GM19324 (cell line): ENCODE results near the gene DGKQ.
"Not testable (repeated sequence)": the region's sequence is repeated elsewhere in the genome, so short reads cannot be mapped to it uniquely, and the experiment has no call there.

Source experiments
- ATAC-seq: cut with Tn5 transposase; IDR thresholded peaks from one replicate; pipeline ENCODE4 v1.9.1; 2021; ENCODE audit warnings: mild to moderate bottlenecking, moderate library complexity; ENCODE audit not compliant: unreplicated experiment, low FRiP score

DGKQ gene

DNA sequence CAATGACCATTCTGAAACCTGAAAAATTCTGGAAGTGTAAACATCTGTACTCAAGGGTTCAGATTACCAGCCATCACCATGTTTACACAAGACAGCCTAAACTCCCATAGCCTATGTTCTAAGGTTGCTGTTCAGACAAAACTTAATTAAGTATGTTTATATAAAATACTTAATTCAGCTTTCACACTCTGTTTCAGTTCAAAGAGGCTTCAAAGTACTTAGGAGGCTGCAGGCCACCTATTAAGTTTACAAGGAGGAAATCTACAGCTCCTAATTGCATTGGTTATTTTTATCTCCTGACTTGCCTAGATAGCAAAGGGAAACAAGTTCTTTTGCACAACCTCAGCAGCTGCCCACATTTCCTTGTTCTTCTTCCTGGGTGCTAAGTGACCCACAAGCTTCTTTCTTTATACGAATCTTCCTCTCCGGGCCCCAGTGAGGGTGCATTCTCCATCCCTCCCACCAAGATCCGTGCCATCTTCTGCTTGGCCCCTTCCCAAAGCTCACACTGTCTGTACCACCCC is 43.3 kb downstream of the DGKQ start:
- no peak for ATAC-seq

DNA sequence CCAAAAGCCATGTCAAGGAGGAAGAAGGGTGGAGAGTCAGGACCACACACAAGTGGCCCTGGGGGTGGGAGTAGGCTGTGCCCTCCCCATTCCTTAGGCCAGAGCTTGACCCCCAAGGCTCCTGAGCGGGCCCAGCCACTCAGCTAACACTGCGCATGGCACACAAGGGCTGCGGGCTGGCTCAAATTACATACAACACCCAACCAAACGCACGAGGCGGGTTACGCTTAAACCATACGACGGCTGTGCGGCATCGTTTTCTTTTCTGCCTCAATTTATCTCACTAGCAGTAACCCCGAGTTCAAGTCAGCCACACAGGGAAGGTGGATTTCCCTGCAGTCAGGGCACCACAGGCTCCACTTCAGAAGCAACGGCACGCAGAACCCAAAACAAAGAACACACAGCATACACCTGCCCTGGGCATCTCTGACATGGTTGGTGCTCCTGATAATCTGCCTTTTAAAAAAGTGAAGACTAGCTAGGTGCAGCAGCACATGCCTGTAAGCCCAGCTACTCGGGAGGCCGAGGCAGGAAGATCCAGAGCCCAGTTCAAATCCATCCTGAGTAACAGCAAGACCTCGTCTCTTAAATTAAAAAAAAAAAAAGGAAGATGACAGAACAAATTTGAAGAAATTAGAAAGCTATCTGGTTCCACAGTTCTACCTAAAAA is 44.1 kb downstream of the DGKQ start:
- no peak for ATAC-seq

DNA sequence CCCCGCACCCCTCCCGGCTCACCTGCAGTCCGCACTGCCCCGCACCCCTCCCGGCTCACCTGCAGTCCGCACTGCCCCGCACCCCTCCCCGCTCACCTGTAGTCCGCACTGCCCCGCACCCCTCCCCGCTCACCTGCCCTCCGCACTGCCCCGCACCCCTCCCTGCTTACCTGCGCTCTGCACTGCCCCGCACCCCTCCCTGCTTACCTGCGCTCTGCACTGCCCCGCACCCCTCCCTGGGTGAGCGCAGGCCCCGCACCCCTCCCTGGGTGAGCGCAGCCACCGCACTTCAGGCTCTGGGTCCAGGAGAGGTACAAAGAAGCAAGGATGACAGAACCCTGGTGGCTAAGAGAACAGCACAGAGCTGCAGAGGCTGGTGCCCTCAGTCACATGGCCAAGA is 45.8 kb downstream of the DGKQ start:
- ATAC-seq = not testable (repeated sequence)

DNA sequence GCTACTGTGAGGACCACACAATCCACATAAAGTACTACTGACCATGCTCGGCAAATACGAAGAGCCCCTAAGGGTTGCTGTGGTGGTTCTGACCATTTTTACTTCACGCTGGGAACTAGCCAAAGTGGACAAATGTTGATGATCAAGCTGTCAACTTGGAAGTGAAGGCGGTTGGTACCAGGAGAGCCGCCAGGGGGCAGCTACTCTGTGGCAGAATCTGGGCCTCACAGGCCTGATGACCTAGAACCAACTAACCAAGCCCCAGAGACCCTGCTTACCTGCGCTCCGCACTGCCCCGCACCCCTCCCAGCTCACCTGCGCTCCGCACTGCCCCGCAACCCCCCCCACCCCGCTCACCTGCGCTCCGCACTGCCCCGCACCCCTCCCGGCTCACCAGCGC is 46.8 kb downstream of the DGKQ start:
- no peak for ATAC-seq

DNA sequence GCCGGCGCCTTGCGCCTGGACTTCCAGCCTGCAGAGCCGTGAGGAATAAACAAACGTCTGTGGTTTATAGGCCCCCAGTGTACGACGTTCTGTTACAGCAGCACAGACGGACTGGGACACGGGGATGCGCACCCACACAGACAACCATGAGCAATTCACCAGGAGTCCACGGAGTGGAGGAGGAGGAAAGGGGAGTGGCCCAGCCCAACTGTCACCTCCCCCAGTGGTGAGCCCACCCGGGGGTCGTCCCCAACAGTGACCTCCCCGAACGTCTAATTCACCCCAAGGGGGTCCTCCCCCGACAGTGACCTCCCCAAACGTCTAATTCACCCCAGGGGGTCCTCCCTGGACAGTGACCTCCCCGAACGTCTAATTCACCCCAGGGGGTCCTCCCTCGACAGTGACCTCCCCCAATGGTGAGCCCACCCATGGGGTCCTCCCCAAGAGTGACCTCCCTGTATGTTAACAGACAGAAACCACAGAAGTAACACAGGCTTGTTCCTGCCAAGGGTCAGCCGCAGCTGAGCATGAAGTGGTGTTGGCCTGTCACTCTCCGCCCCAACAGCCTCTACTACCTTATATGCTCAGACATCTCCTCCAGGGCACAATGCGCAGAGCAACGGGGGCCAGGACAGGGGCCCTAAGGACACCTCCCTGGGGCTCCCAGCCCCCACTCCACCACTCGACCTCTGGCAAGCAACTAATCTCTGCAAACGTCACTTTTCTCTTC is 47.4 kb downstream of the DGKQ start:
- no peak for ATAC-seq

DNA sequence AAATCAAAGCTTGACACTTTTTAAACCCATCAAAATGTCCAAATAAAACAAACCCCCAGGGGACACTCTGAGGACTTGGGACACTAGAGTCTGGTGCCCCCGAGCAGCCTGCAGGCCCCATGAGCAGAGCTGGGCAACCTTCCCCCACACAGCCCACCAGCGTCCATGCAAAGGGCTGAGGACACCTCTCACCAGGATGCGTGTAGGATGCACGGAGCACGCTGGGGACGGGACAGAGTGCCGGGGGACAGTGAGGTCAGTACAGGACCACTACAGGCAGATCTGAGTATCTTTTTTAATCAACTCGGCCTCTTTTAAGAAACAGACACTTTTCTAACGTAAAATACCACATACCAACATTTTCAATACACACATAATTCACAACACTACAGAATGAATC is 48.2 kb downstream of the DGKQ start:
- no peak for ATAC-seq

DNA sequence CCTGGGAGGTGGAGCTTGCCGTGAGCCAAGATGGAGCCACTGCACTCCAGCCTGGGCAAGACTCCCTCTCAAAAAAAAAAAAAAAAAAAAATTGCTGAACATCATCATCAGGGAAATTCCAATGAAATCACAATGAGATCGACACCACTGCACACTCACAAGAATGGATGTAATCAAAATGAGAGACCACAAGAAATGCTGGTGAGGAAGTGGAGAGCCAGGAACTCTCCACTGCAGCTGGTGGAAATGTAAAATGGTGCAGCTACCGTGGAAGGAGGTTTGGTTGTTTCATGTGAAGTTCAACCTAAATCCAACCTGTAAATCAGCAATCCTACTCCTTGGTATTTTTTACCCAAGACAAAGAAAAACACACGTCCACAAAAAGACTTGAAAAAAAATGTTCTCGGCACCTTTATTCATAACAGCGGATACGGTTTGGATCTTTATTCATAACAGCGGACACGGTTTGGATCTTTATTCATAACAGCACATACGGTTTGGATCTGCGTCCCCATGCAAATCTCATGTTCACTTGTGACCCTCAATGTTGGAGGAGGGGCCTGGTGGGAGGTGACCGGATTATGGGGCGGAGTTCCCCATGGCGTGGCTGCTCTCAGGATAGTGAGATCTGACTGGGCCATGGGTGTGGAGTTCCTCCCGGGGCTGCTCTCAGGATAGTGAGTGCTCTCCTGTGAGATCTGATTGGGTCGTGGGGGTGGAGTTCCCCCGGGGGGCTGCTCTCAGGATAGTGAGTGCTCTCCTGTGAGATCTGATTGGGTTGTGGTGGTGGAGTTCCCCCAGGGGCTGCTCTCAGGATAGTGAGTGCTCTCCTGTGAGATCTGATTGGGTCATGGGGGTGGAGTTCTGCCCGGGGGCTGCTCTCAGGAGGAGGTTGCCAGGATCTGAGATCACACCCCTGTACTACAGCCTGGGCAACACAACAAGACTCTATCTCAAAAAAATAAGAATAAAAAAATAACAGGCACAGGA is 49.0 kb downstream of the DGKQ start:
- ATAC-seq = peak; percentile 53

DNA sequence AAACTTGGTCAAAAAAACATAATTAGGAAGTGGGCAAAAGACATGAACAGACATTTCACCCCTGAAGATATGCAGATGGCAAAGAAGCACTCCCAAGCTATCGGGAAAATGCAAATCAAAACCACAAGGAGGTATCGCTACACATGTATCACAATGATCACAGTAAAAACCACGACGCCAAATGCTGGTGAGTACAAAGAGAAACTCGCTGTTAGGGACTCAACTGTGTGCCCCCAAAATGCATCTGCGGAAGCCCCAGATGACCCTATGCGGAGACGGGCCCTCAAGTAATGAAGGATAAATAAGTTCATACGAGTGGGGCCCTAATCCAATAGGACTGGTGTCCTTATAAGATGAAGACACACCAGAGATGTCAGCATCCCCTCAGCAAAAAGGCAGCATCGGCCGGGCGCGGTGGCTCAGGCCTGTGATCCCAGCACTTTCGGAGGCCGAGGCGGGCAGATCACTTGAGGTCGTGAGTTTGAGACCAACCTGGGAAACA is 51.5 kb downstream of the DGKQ start:
- no peak for ATAC-seq

DNA sequence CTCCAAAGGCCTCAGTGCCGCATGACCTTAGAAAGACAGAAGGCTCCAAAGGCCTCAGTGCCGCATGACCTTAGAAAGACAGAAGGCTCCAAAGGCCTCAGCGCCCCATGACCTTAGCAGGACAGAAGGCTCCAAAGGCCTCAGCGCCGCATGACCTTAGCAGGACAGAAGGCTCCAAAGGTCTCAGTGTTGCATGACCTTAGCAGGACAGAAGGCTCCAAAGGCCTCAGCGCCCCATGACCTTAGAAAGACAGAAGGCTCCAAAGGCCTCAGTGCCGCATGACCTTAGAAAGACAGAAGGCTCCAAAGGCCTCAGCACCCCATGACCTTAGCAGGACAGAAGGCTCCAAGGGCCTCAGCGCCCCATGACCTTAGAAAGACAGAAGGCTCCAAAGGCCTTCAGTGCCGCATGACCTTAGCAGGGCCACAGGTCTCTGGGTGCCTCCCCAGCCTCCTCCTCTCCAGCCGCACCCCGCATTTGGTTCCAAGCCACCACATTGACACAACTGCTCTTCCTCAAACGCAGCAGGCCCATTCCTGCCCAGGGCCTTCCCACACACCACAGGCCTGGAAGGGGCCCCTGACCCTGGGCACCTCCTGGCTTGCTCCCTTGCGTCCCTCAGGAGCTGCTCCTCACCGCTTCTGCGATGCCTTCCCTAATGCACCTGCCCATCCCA is 54.2 kb downstream of the DGKQ start:
- not testable (repeated sequence) for ATAC-seq

DNA sequence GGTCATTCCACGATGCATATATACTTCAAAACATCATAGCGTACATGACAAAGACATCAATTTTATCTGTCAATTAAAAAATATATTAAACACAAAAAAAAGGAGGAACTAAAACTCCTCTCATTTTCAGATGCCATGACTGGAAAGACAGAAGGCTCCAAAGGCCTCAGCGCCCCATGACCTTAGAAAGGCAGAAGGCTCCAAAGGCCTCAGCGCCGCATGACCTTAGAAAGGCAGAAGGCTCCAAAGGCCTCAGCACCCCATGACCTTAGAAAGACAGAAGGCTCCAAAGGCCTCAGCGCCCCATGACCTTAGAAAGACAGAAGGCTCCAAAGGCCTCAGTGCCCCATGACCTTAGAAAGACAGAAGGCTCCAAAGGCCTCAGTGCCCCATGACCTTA is 54.8 kb downstream of the DGKQ start:
- ATAC-seq = not testable (repeated sequence)

DNA sequence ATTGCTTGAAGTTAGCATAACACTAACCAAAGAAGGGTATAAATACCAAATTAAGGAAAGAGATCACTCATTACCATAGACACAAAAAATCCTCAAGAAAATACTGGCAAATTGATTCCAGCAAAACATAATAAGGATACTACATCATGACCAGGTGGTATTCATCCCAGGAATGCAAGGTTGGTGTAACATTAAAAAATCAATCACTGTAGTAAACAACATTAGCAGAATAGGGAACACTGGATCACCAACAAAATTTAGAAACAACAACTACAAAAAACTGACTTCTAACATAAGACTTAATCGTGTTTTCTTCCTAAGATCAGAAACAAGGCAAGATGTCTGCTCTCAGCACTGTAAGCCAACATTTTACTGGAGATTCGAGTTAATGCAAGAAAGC is 55.4 kb downstream of the DGKQ start:
- no peak for ATAC-seq

DNA sequence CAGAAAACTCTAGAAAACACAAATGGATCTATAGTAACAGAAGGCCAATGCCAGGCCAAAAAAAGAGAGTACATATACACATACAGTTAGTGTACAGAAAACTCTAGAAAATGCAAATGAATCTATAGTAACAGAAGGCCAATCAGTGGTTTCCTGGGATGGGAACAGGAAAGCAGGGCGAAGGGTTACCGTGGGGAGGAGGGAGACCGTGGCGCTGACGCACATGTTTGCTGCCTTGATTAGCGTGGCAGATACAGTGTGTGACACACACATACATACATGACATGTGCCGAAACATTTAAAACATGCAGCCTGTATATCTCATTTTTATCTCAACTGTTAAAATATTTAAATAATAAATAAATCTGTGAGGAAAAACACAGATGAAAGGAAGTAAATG is 55.9 kb downstream of the DGKQ start:
- no peak for ATAC-seq

DNA sequence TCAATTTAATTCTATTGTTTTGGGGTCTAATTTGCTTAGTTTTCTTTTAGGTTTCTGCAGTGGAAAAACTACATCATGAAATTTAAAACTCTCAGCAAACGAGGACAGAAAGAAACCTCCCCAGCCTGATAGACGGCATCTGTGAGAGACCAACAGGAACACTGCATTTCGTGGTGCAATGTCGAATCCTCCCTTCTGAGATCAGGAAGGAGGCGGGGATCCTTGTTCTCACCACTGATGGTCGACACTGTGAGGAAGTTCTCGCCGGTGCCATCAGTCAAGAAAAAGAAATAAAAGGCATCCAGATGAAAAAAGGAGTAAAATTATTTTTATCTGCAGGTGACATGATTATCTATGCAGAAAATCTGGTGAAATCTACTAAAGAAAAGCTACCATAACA is 57.8 kb downstream of the DGKQ start:
- no peak for ATAC-seq

DNA sequence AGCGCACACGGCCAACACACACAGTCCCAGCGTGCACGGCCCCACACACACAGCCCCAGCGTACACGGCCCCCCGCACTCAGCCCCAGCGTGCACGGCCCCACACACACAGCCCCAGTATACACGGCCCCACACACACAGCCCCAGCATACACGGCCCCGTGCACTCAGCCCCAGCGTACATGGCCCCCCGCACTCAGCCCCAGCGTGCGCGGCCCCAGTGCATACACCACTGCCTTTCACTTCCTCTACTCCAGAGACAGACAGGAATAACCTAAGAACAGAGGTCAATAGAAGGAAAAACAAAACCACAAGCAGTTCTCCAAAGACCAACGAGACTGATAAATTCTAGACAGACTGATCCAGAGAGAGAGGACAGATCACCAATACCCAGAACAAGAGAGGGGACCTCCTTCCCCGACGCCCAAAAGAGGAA is 58.3 kb downstream of the DGKQ start:
- ATAC-seq = no peak

DNA sequence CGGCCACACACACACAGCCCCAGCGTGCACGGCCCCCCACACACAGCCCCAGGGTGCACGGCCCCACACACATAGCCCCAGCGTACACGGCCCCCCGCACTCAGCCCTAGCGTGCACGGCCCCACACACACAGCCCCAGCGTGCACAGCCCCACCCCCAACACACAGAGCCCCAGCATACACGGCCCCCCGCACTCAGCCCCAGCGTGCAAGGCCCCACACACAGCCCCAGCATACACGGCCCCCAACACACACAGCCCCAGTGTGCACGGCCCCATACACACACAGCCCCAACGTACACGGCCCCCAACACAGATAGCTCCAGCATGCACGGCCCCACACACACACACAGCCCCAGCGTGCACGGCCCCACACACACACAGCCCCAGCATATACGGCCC is 58.8 kb downstream of the DGKQ start:
- ATAC-seq = no peak

DNA sequence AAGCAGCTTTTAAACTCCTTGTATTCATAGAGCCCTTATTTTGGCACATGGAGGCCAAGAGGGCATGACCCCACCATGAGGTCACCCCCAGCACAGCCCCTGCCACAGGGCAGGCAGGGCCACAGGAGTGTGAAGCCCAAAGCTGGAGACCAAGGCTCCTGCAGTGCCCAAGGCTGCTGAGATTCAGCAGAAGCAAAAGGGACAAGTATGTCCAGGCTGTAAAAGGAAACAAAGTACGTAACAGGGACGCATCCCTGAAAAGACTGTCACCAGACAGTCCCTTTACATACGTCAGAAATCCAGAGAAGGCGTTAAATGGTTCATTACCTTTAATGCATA is 60.1 kb downstream of the DGKQ start:
- ATAC-seq = no peak

DNA sequence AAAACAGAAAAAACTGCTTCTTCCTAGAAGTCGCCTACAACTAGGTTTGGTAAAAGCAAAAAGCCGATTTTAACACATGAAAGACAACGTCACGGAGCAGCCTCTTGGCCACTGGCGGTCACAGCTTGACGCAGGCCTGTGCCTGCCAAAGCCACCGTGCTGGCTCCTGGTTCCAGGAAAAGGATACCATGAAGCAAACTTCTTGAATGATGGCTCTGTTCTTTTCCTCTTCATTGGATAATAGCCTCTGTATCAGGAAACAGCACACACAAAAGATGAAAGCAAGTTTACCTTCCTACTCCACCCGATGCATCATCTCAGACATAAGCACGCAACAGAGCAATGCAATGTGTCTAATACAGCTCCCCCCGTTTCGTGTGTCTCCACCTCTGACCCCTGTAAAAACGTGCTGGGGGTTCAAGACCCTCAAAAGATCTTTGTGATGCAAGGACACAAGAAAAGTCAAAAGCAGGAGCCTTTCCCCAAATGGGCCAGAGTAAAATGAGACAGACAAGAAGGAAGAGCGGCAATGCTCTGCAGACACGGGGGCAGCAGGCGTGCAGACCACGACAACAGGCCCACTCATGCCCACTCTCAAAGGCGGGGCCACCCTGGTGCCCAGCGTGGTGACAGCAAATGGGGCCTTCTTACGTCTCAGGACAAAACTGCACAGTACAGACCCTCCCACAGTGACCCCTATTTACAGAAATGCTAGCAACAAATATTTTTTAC is 60.7 kb downstream of the DGKQ start:
- ATAC-seq = no peak

DNA sequence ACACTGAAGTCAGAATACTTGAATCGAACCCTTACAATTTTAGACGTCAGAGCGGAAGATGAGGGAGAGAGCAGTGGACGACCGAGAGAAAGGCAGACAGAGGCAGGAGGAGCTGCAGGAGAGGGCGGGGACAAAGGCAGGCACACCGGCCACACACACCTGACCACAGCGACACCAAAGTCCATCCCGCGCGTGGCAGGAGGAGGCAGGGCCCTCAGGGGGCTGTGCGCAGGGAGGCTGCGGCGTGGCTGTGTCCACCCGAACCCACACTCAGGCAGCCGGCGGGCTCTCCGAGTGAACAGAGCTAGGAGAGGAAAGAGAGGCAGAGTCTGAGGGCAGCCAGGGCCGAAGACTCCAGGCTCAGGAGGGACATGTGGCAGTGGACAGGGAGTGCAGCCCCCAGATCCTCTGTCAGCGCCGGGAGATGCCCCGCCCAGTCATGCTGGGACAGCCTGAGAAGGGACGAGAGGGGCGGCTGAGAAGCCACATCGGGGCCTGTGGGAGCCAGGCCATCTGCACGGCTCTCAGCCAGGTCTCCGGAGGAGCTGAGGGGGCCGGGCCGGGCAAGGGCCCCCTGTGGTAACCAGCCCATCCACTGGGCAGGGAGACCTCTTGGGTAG is 61.4 kb downstream of the DGKQ start:
- ATAC-seq = no peak

DNA sequence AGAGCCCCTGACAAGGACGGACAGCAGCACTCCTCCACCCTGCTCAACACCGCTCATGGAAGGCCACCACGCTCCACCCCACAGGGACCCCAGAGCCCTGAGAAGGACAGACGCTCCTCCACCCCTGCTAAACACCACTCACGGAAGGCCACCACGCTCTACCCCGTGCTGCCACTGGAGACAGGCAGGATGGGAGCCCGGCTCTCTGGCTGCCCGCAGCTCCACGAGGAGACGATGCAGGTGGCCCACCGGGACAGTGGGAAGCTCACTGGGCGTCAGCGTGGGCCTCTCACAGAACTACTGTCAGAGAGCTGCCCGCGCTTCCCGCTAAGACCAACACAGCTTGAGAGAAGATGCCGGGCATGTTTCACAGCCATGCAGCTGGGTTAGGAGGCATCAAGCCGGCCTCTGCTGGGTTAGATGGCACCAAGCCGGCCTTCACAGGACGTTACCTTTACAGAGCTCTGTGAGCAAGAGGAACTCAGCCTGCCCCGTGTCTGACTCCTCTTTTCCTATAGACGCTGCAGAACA is 62.1 kb downstream of the DGKQ start:
- no peak for ATAC-seq
